ENCODE results near the gene STK17A. TPM values are rescaled to one million over a fixed set of nuclear protein-coding genes. Genes with fewer than 3 reads are reported as not detected.

Gene STK17A
- total and polyA plus RNA-seq, 4 donors, result 16.9 to 18.8 (median 18.0) TPM

DNA sequence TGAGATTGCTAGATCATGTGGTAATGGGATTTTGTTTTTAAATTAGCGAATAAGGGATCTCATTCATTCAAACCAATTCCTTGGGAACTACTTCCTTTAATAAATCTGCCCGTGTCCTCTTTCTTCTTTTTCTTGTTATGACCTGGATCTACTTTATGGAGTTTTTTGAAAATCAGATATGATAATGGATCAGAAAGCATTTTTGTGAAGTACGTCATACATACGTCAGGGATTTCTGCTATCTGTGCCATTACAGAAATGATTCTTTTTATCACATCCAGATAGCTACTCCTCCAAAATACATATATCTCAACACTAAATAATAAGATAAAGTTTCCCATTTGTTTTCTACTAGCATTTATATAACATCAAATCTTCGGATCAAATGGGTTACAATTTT lies 40.2 kb upstream of the STK17A start:
- Histone ChIP-seq H3K4me1 (ENCODE audit: control insufficient read depth, insufficient read depth, low read length) (no peaks in the 10 kb centered on the region), H3K27ac (ENCODE audit: low read depth, low read length) (no peak overlapping the region), H3K27me3 (ENCODE audit: control insufficient read depth, insufficient read depth, low read length) (no peaks in the 10 kb centered on the region), H3K4me3 (ENCODE audit: low read depth, low read length) (no peak overlapping the region), H3K36me3 (ENCODE audit: control insufficient read depth, insufficient read depth, low read length) (no peaks in the 10 kb centered on the region), H3K9me3 (ENCODE audit: control insufficient read depth, insufficient read depth, low read length) (peaks cover 3% of the 10 kb centered on the region)
- no peak for DNase-seq (ENCODE audit: low read depth in 4 of 6, low spot score in 6 of 6)
- WGBS (ENCODE audit: insufficient coverage), result no CpG with 5 or more reads among the region's 5 CpGs

DNA sequence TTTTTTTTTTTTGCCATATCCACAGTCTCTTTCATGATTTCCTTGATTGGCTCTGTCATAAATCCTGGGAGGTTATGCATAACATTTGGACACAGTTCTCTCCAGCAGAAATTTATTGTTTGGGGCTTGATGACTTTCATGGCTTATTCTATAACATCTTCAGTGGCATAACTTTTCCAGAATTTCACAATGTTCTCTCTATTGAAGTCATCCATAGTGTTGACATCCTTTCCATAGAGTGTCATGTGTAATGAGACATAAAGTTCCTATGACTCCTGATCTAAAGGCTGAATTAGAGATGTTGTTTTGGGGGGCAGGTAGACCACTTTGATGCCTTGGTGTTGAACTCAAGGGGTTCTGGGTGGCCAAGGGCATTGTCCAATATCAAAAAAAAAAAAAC lies 36.7 kb upstream of the STK17A start:
- H3K36me3 ChIP-seq (ENCODE audit: control insufficient read depth, insufficient read depth, low read length), result peaks cover 8% of the 10 kb centered on the region
- DNase-seq (ENCODE audit: low read depth in 4 of 6, low spot score in 6 of 6), result no peak
- peaks cover 3% of the 10 kb centered on the region for H3K9me3 ChIP-seq (ENCODE audit: control insufficient read depth, insufficient read depth, low read length)
- no peaks in the 10 kb centered on the region for H3K27me3 ChIP-seq (ENCODE audit: control insufficient read depth, insufficient read depth, low read length)
- H3K27ac ChIP-seq (ENCODE audit: low read depth, low read length), result no peak overlapping the region
- H3K4me1 ChIP-seq (ENCODE audit: control insufficient read depth, insufficient read depth, low read length), result no peaks in the 10 kb centered on the region
- H3K4me3 ChIP-seq (ENCODE audit: low read depth, low read length), result no peak overlapping the region

DNA sequence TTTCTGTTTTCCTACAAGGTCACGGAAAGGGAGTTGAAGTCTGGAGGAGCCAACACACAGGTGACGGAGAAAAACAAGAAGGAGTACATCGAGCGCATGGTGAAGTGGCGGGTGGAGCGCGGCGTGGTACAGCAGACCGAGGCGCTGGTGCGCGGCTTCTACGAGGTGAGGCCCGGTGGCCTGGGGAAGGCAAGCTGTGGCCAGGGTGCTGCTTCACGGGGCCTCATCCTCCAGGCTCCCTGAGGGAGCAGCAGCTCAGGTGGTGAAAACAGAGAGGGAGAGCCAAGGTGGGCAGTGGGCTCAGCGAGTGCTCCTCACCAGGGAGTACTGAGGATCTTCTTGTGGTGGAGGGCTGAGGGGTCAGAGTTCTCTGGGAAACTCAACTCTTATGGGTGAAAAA lies 32.5 kb upstream of the STK17A start:
- WGBS (ENCODE audit: insufficient coverage), result 96% methylated on average over 9 of the region's 16 CpGs
- peaks cover 14% of the 10 kb centered on the region for H3K36me3 ChIP-seq (ENCODE audit: control insufficient read depth, insufficient read depth, low read length)
- no peaks in the 10 kb centered on the region for H3K4me1 ChIP-seq (ENCODE audit: control insufficient read depth, insufficient read depth, low read length)
- no peak overlapping the region for H3K27ac ChIP-seq (ENCODE audit: low read depth, low read length)
- peaks cover 3% of the 10 kb centered on the region for H3K9me3 ChIP-seq (ENCODE audit: control insufficient read depth, insufficient read depth, low read length)
- no peak for DNase-seq (ENCODE audit: low read depth in 4 of 6, low spot score in 6 of 6)
- no peak overlapping the region for H3K4me3 ChIP-seq (ENCODE audit: low read depth, low read length)
- no peaks in the 10 kb centered on the region for H3K27me3 ChIP-seq (ENCODE audit: control insufficient read depth, insufficient read depth, low read length)

DNA sequence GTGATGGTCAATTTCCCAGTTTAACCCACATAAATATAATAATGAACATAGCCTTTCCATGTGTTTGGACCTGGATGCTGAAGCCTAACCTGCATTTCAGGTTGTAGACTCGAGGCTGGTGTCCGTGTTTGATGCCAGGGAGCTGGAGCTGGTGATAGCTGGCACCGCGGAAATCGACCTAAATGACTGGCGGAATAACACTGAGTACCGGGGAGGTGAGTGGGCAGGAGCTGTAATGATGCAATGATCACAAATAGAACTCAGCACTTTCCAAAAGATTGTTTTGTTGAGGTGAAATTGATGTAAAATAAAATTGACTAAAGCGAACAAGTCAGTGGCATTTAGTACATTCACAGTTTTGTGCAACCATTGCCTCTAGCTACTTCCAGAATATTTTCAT lies 30.8 kb upstream of the STK17A start:
- H3K27ac ChIP-seq (ENCODE audit: low read depth, low read length), result no peak overlapping the region
- H3K4me1 ChIP-seq (ENCODE audit: control insufficient read depth, insufficient read depth, low read length), result no peaks in the 10 kb centered on the region
- H3K27me3 ChIP-seq (ENCODE audit: control insufficient read depth, insufficient read depth, low read length), result no peaks in the 10 kb centered on the region
- peaks cover 14% of the 10 kb centered on the region for H3K36me3 ChIP-seq (ENCODE audit: control insufficient read depth, insufficient read depth, low read length)
- peaks cover under 1% of the 10 kb centered on the region for H3K9me3 ChIP-seq (ENCODE audit: control insufficient read depth, insufficient read depth, low read length)
- WGBS (ENCODE audit: insufficient coverage), result 80% methylated on average over 1 of the region's 8 CpGs
- DNase-seq (ENCODE audit: low read depth in 4 of 6, low spot score in 6 of 6), result no peak
- H3K4me3 ChIP-seq (ENCODE audit: low read depth, low read length), result no peak overlapping the region

DNA sequence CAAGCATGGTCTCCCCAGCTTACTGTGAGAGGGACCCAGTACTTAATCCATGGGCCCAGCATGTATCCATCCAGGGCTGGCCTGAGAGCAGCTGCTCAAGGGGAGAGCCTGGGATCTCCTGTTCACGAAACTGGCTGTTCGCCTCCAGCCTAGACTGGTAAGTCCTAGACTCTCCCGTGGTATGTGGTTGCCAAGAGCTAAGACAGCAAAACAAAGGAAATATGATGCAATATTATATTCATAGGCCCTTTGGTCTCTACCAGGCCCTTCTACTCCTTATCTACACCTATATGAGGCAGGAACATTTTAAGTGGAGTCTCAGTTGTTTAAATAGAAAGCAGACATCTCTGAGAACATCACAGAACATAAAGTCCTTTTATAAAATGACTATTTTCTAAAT lies 28.9 kb upstream of the STK17A start:
- Histone ChIP-seq H3K27me3 (ENCODE audit: control insufficient read depth, insufficient read depth, low read length) (no peaks in the 10 kb centered on the region), H3K9me3 (ENCODE audit: control insufficient read depth, insufficient read depth, low read length) (no peaks in the 10 kb centered on the region), H3K4me1 (ENCODE audit: control insufficient read depth, insufficient read depth, low read length) (no peaks in the 10 kb centered on the region), H3K27ac (ENCODE audit: low read depth, low read length) (no peak overlapping the region), H3K4me3 (ENCODE audit: low read depth, low read length) (no peak overlapping the region), H3K36me3 (ENCODE audit: control insufficient read depth, insufficient read depth, low read length) (peaks cover 14% of the 10 kb centered on the region)
- no CpG with 5 or more reads among the region's 3 CpGs for WGBS (ENCODE audit: insufficient coverage)
- no peak for DNase-seq (ENCODE audit: low read depth in 4 of 6, low spot score in 6 of 6)

DNA sequence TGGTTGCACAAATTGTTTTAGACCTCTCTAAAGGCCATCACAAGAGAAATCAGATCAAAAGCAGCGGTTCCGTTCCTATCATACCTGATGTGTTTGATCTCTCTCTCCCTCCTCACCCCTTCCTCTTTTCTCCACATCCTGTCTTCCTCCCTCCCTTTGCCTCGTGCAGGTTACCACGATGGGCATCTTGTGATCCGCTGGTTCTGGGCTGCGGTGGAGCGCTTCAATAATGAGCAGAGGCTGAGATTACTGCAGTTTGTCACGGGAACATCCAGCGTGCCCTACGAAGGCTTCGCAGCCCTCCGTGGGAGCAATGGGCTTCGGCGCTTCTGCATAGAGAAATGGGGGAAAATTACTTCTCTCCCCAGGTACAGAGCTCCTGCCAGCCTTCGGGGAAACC lies 28.5 kb upstream of the STK17A start:
- WGBS (ENCODE audit: insufficient coverage), result 74% methylated on average over 6 of the region's 15 CpGs

DNA sequence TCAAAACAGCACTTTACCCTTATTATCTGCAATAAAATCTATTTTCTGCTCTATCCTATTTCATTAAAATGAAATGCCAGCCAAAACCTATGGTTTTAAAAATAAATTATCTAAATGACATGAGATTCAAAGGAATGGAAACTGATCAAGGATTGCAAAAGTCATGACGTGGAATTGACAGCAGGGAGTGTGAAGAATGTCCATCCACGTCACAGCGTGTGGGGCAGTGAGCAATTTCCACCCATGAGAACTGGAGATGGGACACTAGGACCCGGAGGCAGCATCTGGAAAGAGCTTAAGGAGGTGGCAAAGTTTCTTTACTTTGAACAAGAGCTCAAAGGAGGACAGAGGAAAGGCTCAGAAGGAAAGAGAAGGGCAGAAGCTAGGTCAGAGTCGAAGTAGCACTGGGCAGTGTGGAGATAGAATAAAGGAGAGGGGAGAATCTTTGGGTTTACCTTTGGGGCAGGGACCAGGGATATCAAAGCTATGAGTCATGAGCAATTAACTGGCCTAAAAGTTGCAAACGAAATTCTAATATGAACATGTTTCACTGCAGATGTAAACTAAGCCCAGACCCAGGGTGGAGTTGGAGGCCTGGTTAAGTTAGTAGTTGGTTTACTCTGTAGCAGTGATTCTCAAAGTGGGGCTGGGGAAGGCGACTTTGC lies 24.9 kb upstream of the STK17A start:
- Histone ChIP-seq H3K9me3 (ENCODE audit: control insufficient read depth, insufficient read depth, low read length) (no peaks in the 10 kb centered on the region), H3K27ac (ENCODE audit: low read depth, low read length) (no peak overlapping the region), H3K4me1 (ENCODE audit: control insufficient read depth, insufficient read depth, low read length) (no peaks in the 10 kb centered on the region), H3K4me3 (ENCODE audit: low read depth, low read length) (no peak overlapping the region), H3K27me3 (ENCODE audit: control insufficient read depth, insufficient read depth, low read length) (no peaks in the 10 kb centered on the region), H3K36me3 (ENCODE audit: control insufficient read depth, insufficient read depth, low read length) (peaks cover 3% of the 10 kb centered on the region)
- 92% methylated on average over 6 of the region's 7 CpGs for WGBS (ENCODE audit: insufficient coverage)
- no peak for DNase-seq (ENCODE audit: low read depth in 4 of 6, low spot score in 6 of 6)

More for the DNA sequence above, 28.5 kb upstream of the STK17A start:
- Histone ChIP-seq H3K27me3 (ENCODE audit: control insufficient read depth, insufficient read depth, low read length) (no peaks in the 10 kb centered on the region), H3K27ac (ENCODE audit: low read depth, low read length) (no peak overlapping the region), H3K9me3 (ENCODE audit: control insufficient read depth, insufficient read depth, low read length) (no peaks in the 10 kb centered on the region), H3K36me3 (ENCODE audit: control insufficient read depth, insufficient read depth, low read length) (peaks cover 14% of the 10 kb centered on the region), H3K4me1 (ENCODE audit: control insufficient read depth, insufficient read depth, low read length) (no peaks in the 10 kb centered on the region), H3K4me3 (ENCODE audit: low read depth, low read length) (no peak overlapping the region)
- no peak for DNase-seq (ENCODE audit: low read depth in 4 of 6, low spot score in 6 of 6)

DNA sequence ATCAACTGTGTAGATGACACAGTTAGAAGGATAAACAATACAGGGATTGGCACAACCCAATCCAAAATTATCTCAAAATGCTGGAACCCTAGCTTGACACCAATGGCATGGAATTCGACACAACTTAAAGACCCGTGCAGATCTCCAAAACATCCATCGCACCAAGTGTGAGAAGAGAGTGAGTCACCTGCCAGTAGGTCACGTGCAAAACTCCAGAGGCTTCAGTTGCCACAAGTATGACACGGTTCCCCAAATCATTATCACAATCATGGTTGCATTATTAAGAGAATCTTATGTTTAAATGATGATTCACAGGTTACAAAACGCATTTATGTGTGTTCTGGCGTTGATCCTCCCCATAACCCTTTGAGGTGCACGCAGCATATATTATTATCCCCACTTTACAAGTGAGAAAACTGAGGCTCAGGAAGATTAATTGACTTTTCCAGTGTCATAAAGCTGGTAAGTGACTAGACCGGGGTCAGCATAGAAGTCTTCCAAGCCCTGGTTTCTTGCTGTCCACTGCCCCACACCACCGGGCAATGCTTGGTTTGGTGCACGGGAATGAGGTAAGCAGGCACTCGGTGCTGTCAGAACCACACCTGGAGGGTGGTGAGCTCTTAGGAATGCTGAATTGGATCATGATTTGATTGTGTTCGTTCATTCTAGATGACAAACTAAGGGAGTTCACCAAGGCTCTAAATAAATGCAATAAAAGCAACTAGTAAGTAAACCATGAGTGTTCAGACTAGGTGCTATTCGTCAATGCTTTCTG lies 23.6 kb upstream of the STK17A start:
- Histone ChIP-seq H3K36me3 (ENCODE audit: control insufficient read depth, insufficient read depth, low read length) (peaks cover 3% of the 10 kb centered on the region), H3K4me3 (ENCODE audit: low read depth, low read length) (no peak overlapping the region), H3K27ac (ENCODE audit: low read depth, low read length) (no peak overlapping the region), H3K9me3 (ENCODE audit: control insufficient read depth, insufficient read depth, low read length) (no peaks in the 10 kb centered on the region), H3K27me3 (ENCODE audit: control insufficient read depth, insufficient read depth, low read length) (no peaks in the 10 kb centered on the region), H3K4me1 (ENCODE audit: control insufficient read depth, insufficient read depth, low read length) (no peaks in the 10 kb centered on the region)
- 93% methylated on average over 6 of the region's 14 CpGs for WGBS (ENCODE audit: insufficient coverage)
- no peak for DNase-seq (ENCODE audit: low read depth in 4 of 6, low spot score in 6 of 6)

DNA sequence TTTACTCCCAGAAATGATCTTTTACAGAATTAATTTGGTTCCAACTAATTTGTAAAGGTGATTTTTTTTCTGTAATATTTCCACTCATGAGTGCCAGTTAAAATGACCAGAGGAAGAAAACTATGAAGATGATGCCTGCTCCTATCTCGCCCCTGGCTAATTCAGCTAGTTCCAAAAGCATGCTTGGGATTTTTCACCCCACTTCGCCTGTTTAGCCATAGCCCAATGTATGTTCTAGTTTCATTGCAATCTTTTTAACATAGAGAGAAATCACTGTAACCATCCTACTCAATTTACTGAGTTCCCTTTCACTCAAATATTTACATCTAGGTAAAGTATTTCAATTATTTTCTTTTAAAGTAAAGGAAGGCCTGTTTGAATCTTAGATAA lies 23.0 kb upstream of the STK17A start:
- no peak for DNase-seq (ENCODE audit: low read depth in 4 of 6, low spot score in 6 of 6)
- H3K27ac ChIP-seq (ENCODE audit: low read depth, low read length), result no peak overlapping the region
- 100% methylated on average over 1 of the region's 2 CpGs for WGBS (ENCODE audit: insufficient coverage)
- H3K9me3 ChIP-seq (ENCODE audit: control insufficient read depth, insufficient read depth, low read length), result no peaks in the 10 kb centered on the region
- no peaks in the 10 kb centered on the region for H3K27me3 ChIP-seq (ENCODE audit: control insufficient read depth, insufficient read depth, low read length)
- no peak overlapping the region for H3K4me3 ChIP-seq (ENCODE audit: low read depth, low read length)
- no peaks in the 10 kb centered on the region for H3K4me1 ChIP-seq (ENCODE audit: control insufficient read depth, insufficient read depth, low read length)
- H3K36me3 ChIP-seq (ENCODE audit: control insufficient read depth, insufficient read depth, low read length), result no peaks in the 10 kb centered on the region

DNA sequence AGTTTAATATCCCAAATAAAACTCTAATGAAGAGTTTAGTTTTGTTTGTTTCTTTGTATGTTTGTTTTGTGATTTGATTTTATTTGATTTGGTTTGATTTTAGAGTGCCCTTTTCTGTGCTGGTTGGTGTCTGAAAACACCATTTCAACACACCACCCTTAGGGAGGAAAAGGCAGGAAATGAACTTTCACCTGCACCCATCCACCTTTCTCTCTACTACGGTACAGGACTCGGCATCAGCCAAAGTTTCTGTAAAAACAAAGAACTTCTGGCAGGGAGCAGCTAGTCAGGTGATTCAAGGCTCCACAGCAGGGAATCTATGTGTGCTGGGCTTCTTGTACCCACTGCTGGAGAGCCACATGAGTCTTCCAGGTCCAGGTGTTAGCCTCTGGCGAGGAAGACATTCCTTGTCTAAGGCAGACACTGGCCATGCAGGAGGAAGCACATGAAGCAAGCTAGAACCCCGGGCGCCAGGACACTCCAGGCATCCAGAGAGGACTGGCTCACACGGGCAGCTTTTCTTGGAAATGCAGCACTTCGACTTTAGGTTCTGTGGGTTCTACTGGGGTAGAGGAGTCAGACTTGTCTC lies 22.1 kb upstream of the STK17A start:
- no peaks in the 10 kb centered on the region for H3K9me3 ChIP-seq (ENCODE audit: control insufficient read depth, insufficient read depth, low read length)
- H3K36me3 ChIP-seq (ENCODE audit: control insufficient read depth, insufficient read depth, low read length), result no peaks in the 10 kb centered on the region
- 89% methylated on average over 7 of the region's 7 CpGs for WGBS (ENCODE audit: insufficient coverage)
- H3K4me1 ChIP-seq (ENCODE audit: control insufficient read depth, insufficient read depth, low read length), result no peaks in the 10 kb centered on the region
- H3K27ac ChIP-seq (ENCODE audit: low read depth, low read length), result no peak overlapping the region
- H3K27me3 ChIP-seq (ENCODE audit: control insufficient read depth, insufficient read depth, low read length), result no peaks in the 10 kb centered on the region
- DNase-seq (ENCODE audit: low read depth in 4 of 6, low spot score in 6 of 6), result no peak
- H3K4me3 ChIP-seq (ENCODE audit: low read depth, low read length), result no peak overlapping the region
